Right lobe of liver (tissue), 4 donors: Measurements from ENCODE around the gene LCE1A.

Source experiments
- CTCF ChIP-seq, 4 donors: fragments of 200-600 bp in 3 of 4; fragments of 450-650 bp in 1 of 4; IDR thresholded peaks; one replicate each; pipeline versions ENCODE4 v1.5.1 to v1.8.0; 2016 to 2022; ENCODE audit warnings: antibody characterized with exemption in 4 of 4, mild to moderate bottlenecking in 2 of 4
- POLR2A ChIP-seq: fragments of 450-650 bp; IDR thresholded peaks from one replicate; pipeline ENCODE4 v1.6.1; 2017; ENCODE audit warnings: antibody characterized with exemption, mild to moderate bottlenecking
- donor health status: DM: no; HTN: no; CAD: no.
- donor health status: DM: no; HTN: no; CAD: no.
- donor health status: DM: no; HTN: yes; CAD: no.

DNA sequence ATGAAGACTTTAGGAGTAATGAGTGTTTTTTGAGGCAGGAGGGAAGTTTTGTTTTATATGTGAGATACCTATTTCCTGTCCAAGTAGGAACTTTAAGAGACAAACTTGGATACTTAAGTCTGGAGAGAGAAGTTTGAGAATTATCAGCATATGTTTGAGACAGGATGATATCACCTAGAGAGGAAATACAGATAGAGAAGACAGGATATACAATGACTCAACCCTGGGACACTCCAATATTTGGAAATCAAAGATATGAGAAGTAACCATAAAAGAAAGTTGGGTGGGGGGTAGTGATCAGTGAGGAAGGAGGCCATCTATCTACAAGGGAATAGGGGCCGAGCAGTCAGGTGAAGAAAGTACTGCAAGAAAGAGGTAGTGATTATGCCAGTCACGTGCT, 39.0 kb downstream of the LCE1A start:
- no peak for TF ChIP-seq CTCF (IDR thresholded peaks at IDR 0.05)
- no peak for TF ChIP-seq POLR2A
